ENCODE data around the gene EXOSC5.

EXOSC5 gene

GRCh38 chr19:41341669-41342490 is 55.3 kb downstream of the EXOSC5 start:
- no peak for DNase-seq

GRCh38 chr19:41339936-41340335 is 57.2 kb downstream of the EXOSC5 start:
- no peak for DNase-seq

Data from CD4-positive, alpha-beta T cell treated with Interleukin-4 for 4 hours (primary cell).